ENCODE data around the gene ELP4.

DNA sequence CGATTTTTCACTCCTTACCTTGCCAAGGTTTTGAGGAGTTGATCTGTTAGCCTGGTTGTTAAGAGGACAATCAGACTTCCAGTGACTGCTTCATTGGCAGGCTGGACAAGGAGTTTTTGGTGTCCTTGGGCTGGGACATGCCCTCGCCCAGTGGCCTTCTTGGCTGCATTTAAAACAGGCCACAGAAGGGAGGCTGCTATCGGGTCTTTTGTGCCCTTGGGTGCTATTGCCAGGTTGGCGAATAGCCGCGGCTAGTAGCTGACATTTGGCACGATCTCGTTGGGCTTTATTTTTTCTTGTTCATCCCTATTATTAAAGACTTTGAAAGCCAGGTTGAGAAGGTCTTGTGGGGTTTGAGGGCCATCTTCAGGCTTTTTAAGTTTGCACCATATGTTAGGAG lies 99.4 kb downstream of the ELP4 start:
- TF ChIP-seq, protein P1, sequence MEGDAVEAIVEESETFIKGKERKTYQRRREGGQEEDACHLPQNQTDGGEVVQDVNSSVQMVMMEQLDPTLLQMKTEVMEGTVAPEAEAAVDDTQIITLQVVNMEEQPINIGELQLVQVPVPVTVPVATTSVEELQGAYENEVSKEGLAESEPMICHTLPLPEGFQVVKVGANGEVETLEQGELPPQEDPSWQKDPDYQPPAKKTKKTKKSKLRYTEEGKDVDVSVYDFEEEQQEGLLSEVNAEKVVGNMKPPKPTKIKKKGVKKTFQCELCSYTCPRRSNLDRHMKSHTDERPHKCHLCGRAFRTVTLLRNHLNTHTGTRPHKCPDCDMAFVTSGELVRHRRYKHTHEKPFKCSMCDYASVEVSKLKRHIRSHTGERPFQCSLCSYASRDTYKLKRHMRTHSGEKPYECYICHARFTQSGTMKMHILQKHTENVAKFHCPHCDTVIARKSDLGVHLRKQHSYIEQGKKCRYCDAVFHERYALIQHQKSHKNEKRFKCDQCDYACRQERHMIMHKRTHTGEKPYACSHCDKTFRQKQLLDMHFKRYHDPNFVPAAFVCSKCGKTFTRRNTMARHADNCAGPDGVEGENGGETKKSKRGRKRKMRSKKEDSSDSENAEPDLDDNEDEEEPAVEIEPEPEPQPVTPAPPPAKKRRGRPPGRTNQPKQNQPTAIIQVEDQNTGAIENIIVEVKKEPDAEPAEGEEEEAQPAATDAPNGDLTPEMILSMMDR (IDR thresholded peaks at IDR 0.05): no peak
- no peak for TF ChIP-seq EZH2 (IDR thresholded peaks at IDR 0.05)

Measured in neural progenitor cell (in vitro differentiated cells).